HepG2 (cell line): Measurements from ENCODE around the gene CTNNBIP1. TPM values are rescaled to one million over a fixed set of nuclear protein-coding genes. Genes with fewer than 3 reads are reported as not detected.

ENCODE experiments used
- ATAC-seq: fragments of 200-7000 bp; cut with Tn5 transposase; 3 replicates; pipeline ENCODE4 v1.9.1; 2020; ENCODE audit warnings: mild to moderate bottlenecking, moderate library complexity
- BruUV-seq: library from RNA; stranded (reverse); fragments of 400-500 nt; replicated peaks from 2 replicates; lab custom pipeline; 2021; lab: Mats Ljungman, UMichigan
- CTCF ChIA-PET: fragments of 300-600 bp; formaldehyde crosslinking; extraction: SDS; loops from one replicate; lab custom pipeline; 2021; ENCODE audit warnings: low total read pairs, inconsistent platforms, low intra/inter-chr PET ratio; lab: Yijun Ruan, JAX
- POLR2A ChIA-PET: fragments of 350-600 bp; sonication (Branson Sonifier 250); formaldehyde crosslinking; loops from one replicate; lab custom pipeline; 2020; ENCODE audit warnings: antibody characterized with exemption, inconsistent platforms; lab: Yijun Ruan, JAX
- DNase-seq: peaks from one replicate; pipeline ENCODE4 v3.0.0-alpha.2; 2015; ENCODE audit warnings: low spot score
- FAIRE-seq: peaks from 3 replicates; lab custom pipeline; 2011; peaks lifted over from hg19 to GRCh38; lab: Jason Lieb, UNC
- H2AFZ ChIP-seq: one replicate; pipeline ENCODE4 v1.6.1; 2011; ENCODE audit warnings: low read length, inconsistent platforms
- H3K27ac ChIP-seq: fragments of 300-600 bp; 3 replicates; pipeline ENCODE4 v1.8.0; 2011; ENCODE audit warnings: mixed run types, mild to moderate bottlenecking, mixed read lengths, low read length, inconsistent platforms; ENCODE audit not compliant: insufficient read depth; ENCODE audit errors: extremely low read length
- H3K27me3 ChIP-seq, 2 experiments: fragments of 200-600 bp in 1 of 2; 2 replicates in 1 of 2; 3 replicates in 1 of 2; pipeline versions ENCODE4 v1.6.0 to v1.8.0; 2011; ENCODE audit warnings: low read length in 2 of 2, mild to moderate bottlenecking in 2 of 2, moderate library complexity in 2 of 2, inconsistent platforms in 1 of 2; ENCODE audit not compliant: insufficient read depth in 2 of 2, control insufficient read depth in 1 of 2
- H3K36me3 ChIP-seq, 2 experiments: fragments of 200-600 bp in 1 of 2; replicated peaks in 1 of 2; 2 replicates in 1 of 2; 3 replicates in 1 of 2; pipeline versions ENCODE4 v1.5.1 to v1.8.0; 2011; ENCODE audit warnings: low read length in 2 of 2, inconsistent platforms in 1 of 2; ENCODE audit not compliant: insufficient read depth in 2 of 2, control insufficient read depth in 1 of 2
- H3K4me1 ChIP-seq: 2 replicates; pipeline ENCODE4 v1.5.1; 2012; ENCODE audit warnings: low read length, inconsistent platforms; ENCODE audit not compliant: insufficient read depth
- H3K4me2 ChIP-seq: 2 replicates; pipeline ENCODE4 v1.6.0; 2011; ENCODE audit warnings: low read depth, low read length, inconsistent platforms
- H3K4me3 ChIP-seq, 3 experiments: fragments of 200-600 bp in 1 of 3; sonication (generic), shearing (Covaris generic) in 1 of 3; replicated peaks in 1 of 3; 2 replicates each; pipeline ENCODE4 v1.5.1; 2011 to 2016; ENCODE audit warnings: low read length in 3 of 3, inconsistent platforms in 2 of 3, low read depth in 2 of 3, mild to moderate bottlenecking in 2 of 3, control low read depth in 1 of 3, mixed read lengths in 1 of 3; ENCODE audit not compliant: insufficient read depth in 1 of 3
- H3K79me2 ChIP-seq: one replicate; pipeline ENCODE4 v1.6.1; 2011; ENCODE audit warnings: low read length, inconsistent platforms; ENCODE audit not compliant: insufficient read depth
- H3K9ac ChIP-seq: 2 replicates; pipeline ENCODE4 v1.6.0; 2011; ENCODE audit warnings: mild to moderate bottlenecking, low read depth, low read length, inconsistent platforms; ENCODE audit not compliant: insufficient read depth
- H3K9me3 ChIP-seq: 2 replicates; pipeline ENCODE4 v1.5.1; 2012; ENCODE audit warnings: mild to moderate bottlenecking, low read length
- H4K20me1 ChIP-seq: 2 replicates; pipeline ENCODE4 v1.6.0; 2011; ENCODE audit warnings: inconsistent platforms, mild to moderate bottlenecking, low read length, moderate library complexity; ENCODE audit not compliant: insufficient read depth
- CHD4 ChIP-seq: fragments of 200-600 bp; sonication (generic); IDR thresholded peaks from 2 replicates; pipeline ENCODE4 v1.7.0; 2017; ENCODE audit warnings: mild to moderate bottlenecking, low read length, borderline replicate concordance
- EHMT2 ChIP-seq: fragments of 200-600 bp; sonication (generic); IDR thresholded peaks from 2 replicates; pipeline ENCODE4 v1.7.0; 2017; ENCODE audit warnings: antibody characterized with exemption, low read depth, low read length, borderline replicate concordance
- HCFC1 ChIP-seq: fragments of 150-350 bp; IDR thresholded peaks from 2 replicates; pipeline ENCODE4 v1.6.1; 2014; ENCODE audit warnings: low read depth, low read length
- JDP2 ChIP-seq: sonication (generic); formaldehyde crosslinking; IDR thresholded peaks from 2 replicates; pipeline ENCODE4 v1.8.1; 2022; ENCODE audit warnings: missing genetic modification reagents, borderline replicate concordance
- KLF15 ChIP-seq: sonication (generic); formaldehyde crosslinking; IDR thresholded peaks from 2 replicates; pipeline ENCODE4 v1.8.1; 2023; ENCODE audit warnings: borderline replicate concordance, mild to moderate bottlenecking, inconsistent platforms, missing genetic modification reagents, mixed read lengths
- RAD21 ChIP-seq: fragments of 450-650 bp; formaldehyde crosslinking; IDR thresholded peaks from 2 replicates; pipeline ENCODE4 v1.5.0; 2020; ENCODE audit warnings: mild to moderate bottlenecking
- SCMH1 ChIP-seq: sonication (generic); formaldehyde crosslinking; IDR thresholded peaks from 2 replicates; pipeline ENCODE4 v1.9.0; 2021; ENCODE audit warnings: missing genetic modification reagents, mild to moderate bottlenecking, borderline replicate concordance
- SMAD3 ChIP-seq: sonication (generic); formaldehyde crosslinking; IDR thresholded peaks from 2 replicates; pipeline ENCODE4 v1.4.0; 2020; ENCODE audit warnings: missing genetic modification reagents
- TBX2 ChIP-seq: sonication (generic); formaldehyde crosslinking; IDR thresholded peaks from 2 replicates; pipeline ENCODE4 v1.5.0; 2020; ENCODE audit warnings: missing genetic modification reagents, mild to moderate bottlenecking, borderline replicate concordance
- ZKSCAN8 ChIP-seq: IDR thresholded peaks from 2 replicates; pipeline ENCODE4 v1.6.1; 2016; ENCODE audit warnings: borderline replicate concordance, missing genetic modification reagents, missing compliant biosample characterization
- ZNF234 ChIP-seq: sonication (generic); formaldehyde crosslinking; conservative IDR thresholded peaks from 2 replicates; pipeline ENCODE4 v1.5.1; 2020; ENCODE audit warnings: mild to moderate bottlenecking, missing genetic modification reagents
- ZNF430 ChIP-seq: sonication (generic); formaldehyde crosslinking; IDR thresholded peaks from 2 replicates; pipeline ENCODE4 v1.9.0; 2021; ENCODE audit warnings: mild to moderate bottlenecking, missing genetic modification reagents
- ZNF451 ChIP-seq: sonication (generic); formaldehyde crosslinking; IDR thresholded peaks from 2 replicates; pipeline ENCODE4 v1.5.0; 2020; ENCODE audit warnings: mild to moderate bottlenecking, missing genetic modification reagents
- ZNF549 ChIP-seq: sonication (generic); formaldehyde crosslinking; IDR thresholded peaks from 2 replicates; pipeline ENCODE4 v1.5.0; 2020; ENCODE audit warnings: missing genetic modification reagents
- ZNF619 ChIP-seq: sonication (generic); formaldehyde crosslinking; IDR thresholded peaks from 2 replicates; pipeline ENCODE4 v1.4.0; 2020; ENCODE audit warnings: mild to moderate bottlenecking, missing genetic modification reagents
- ZNF7 ChIP-seq: IDR thresholded peaks from 2 replicates; pipeline ENCODE4 v1.6.1; 2016; ENCODE audit warnings: missing biosample characterization, missing genetic modification reagents
- ZNF746 ChIP-seq: sonication (generic); formaldehyde crosslinking; IDR thresholded peaks from 2 replicates; pipeline ENCODE4 v1.8.0; 2022; ENCODE audit warnings: mild to moderate bottlenecking, missing genetic modification reagents
- ZNF780A ChIP-seq: sonication (generic); formaldehyde crosslinking; IDR thresholded peaks from 2 replicates; pipeline ENCODE4 v1.8.0; 2022; ENCODE audit warnings: mild to moderate bottlenecking, missing genetic modification reagents, moderate library complexity
- WGBS: methylation state at CpG from one replicate; pipeline ENCODE4 v1.1.6; 2017; ENCODE audit warnings: low lambda C conversion rate; 5-methylcytosine and 5-hydroxymethylcytosine counted together
- in situ Hi-C: cut with HindIII; loops from 2 replicates; pipeline ENCODE4 v1.10.0; 2017; ENCODE audit warnings: low pct_unique_long_range_greater_than_20kb; ENCODE audit not compliant: extremely low pct_ligation_motif_present
- intact Hi-C: fragments of 100-400 bp; cut with micrococcal nuclease; formaldehyde crosslinking; loops from one replicate; pipeline ENCODE4 v1.10.0; 2022; ENCODE audit not compliant: unreplicated experiment
- polyA plus RNA-seq, 8 experiments: library from polyadenylated mRNA; depleted of rRNA in 3 of 8; stranded (reverse) in 7 of 8; unstranded in 1 of 8; fragments of >200 nt; fragmentation: Illumina TruSeq in 4 of 8; extraction: Trizol in 4 of 8; gene quantifications; 2 replicates each; pipeline versions ENCODE4 v1.2.1 to v1.2.3, GENCODE V29; 2011 to 2016; ENCODE audit warnings: low read depth in 4 of 8, missing spikeins in 1 of 8, mixed read lengths in 1 of 8; ENCODE audit not compliant: insufficient read depth in 1 of 8
- total RNA-seq, 5 experiments: library from RNA; depleted of rRNA; stranded (reverse); fragments of >200 nt; fragmentation: Illumina TruSeq; extraction: Trizol; gene quantifications; 2 replicates each; pipeline ENCODE4 v1.2.3, GENCODE V29; 2016; ENCODE audit warnings: low read depth in 1 of 5
- TF ChIP-seq, protein P1 (sequence below): sonication (generic); formaldehyde crosslinking; IDR thresholded peaks from 2 replicates; pipeline ENCODE4 v1.5.0; 2020; ENCODE audit warnings: missing genetic modification reagents
- TF ChIP-seq, protein P2 (sequence below): IDR thresholded peaks from 2 replicates; pipeline ENCODE4 v1.6.1; 2018; ENCODE audit warnings: missing genetic modification reagents

Gene CTNNBIP1
- total and polyA plus RNA-seq, 2 of the 13 experiments (the other 11 are each of a cell fraction or from before 2014, with no cell fraction given) = 71.7 to 83.0 TPM

DNA sequence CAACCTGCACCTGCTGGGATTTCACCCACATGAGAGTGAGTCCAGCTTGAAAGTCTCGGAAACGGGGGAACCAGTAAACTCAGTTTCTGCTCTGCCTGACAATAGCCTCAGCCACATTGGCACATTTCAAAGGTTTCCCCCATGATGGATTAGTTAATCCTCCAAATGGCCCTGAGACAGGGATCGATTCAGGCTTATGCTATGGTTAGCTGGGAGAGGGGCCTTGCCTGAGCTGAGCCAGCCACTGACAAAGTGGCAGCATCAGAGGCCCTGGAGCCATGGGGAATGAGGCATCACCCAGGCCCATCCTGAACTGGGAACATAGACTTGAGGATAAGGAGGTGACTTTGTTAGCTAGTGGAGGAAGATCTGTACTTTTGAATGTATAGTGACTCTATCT, 83.5 kb downstream of the CTNNBIP1 start:
- 68% methylated on average over 2 of the region's 3 CpGs for WGBS
- Histone ChIP-seq H3K4me3 (no peak overlapping the region), H3K27me3 (peaks cover 0 to 4% of the 10 kb centered on the region in 2 experiments; a peak in 1 of 5 replicates), H4K20me1 (0 out of 2 replicates have a peak, but pooled peaks cover 10% of the 10 kb centered on the region), H3K79me2 (peaks cover 15% of the 10 kb centered on the region), H3K9me3 (no peaks in the 10 kb centered on the region), H3K9ac (no peak overlapping the region), H3K4me1 (peaks cover 46% of the 10 kb centered on the region), H2AFZ (no peak overlapping the region), H3K36me3 (no peaks in the 10 kb centered on the region), H3K4me2 (peak overlapping the region; percentile 5; the same call in 1 of the 2 replicates), H3K27ac (no peak overlapping the region)
- no TSS peak for BruUV-seq
- intact Hi-C loops = loop anchor here (5.0 kb wide), 1 partner anchor 44 kb away; no protein-coding TSS in a partner anchor
- CTCF ChIA-PET = no interaction called here
- FAIRE-seq (no peak), DNase-seq (no peak), ATAC-seq (no peak)
- POLR2A ChIA-PET = interaction anchor here (0.9 to 1.7 kb wide), 3 partner anchors 9 to 109 kb away, joined by 3 to 6 read pairs (median 3); no protein-coding TSS in a partner anchor
- in situ Hi-C loops = no loop called here
- TF ChIP-seq SMAD3 (CRISPR knock-in tag) (no peak), CHD4 (no peak), ZNF549 (CRISPR knock-in tag) (no peak), EHMT2 (no peak), ZNF234 (CRISPR knock-in tag) (no peak), JDP2 (CRISPR knock-in tag) (no peak), ZNF430 (CRISPR knock-in tag) (no peak), ZNF746 (CRISPR knock-in tag) (no peak), RAD21 (CRISPR knock-in tag) (no peak), TBX2 (CRISPR knock-in tag) (no peak), KLF15 (CRISPR knock-in tag) (no peak), ZKSCAN8 (CRISPR knock-in tag) (no peak), ZNF619 (CRISPR knock-in tag) (no peak), ZNF7 (CRISPR knock-in tag) (no peak), ZNF451 (CRISPR knock-in tag) (no peak), SCMH1 (CRISPR knock-in tag) (no peak), ZNF780A (CRISPR knock-in tag) (no peak), HCFC1 (no peak)
- TF ChIP-seq, protein P1, sequence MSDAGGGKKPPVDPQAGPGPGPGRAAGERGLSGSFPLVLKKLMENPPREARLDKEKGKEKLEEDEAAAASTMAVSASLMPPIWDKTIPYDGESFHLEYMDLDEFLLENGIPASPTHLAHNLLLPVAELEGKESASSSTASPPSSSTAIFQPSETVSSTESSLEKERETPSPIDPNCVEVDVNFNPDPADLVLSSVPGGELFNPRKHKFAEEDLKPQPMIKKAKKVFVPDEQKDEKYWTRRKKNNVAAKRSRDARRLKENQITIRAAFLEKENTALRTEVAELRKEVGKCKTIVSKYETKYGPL (CRISPR knock-in tag) = no peak
- TF ChIP-seq, protein P2, sequence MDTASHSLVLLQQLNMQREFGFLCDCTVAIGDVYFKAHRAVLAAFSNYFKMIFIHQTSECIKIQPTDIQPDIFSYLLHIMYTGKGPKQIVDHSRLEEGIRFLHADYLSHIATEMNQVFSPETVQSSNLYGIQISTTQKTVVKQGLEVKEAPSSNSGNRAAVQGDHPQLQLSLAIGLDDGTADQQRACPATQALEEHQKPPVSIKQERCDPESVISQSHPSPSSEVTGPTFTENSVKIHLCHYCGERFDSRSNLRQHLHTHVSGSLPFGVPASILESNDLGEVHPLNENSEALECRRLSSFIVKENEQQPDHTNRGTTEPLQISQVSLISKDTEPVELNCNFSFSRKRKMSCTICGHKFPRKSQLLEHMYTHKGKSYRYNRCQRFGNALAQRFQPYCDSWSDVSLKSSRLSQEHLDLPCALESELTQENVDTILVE (CRISPR knock-in tag) = no peak
